ENCODE data around the gene PNPLA4.

PNPLA4 gene, protein sequence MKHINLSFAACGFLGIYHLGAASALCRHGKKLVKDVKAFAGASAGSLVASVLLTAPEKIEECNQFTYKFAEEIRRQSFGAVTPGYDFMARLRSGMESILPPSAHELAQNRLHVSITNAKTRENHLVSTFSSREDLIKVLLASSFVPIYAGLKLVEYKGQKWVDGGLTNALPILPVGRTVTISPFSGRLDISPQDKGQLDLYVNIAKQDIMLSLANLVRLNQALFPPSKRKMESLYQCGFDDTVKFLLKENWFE

DNA sequence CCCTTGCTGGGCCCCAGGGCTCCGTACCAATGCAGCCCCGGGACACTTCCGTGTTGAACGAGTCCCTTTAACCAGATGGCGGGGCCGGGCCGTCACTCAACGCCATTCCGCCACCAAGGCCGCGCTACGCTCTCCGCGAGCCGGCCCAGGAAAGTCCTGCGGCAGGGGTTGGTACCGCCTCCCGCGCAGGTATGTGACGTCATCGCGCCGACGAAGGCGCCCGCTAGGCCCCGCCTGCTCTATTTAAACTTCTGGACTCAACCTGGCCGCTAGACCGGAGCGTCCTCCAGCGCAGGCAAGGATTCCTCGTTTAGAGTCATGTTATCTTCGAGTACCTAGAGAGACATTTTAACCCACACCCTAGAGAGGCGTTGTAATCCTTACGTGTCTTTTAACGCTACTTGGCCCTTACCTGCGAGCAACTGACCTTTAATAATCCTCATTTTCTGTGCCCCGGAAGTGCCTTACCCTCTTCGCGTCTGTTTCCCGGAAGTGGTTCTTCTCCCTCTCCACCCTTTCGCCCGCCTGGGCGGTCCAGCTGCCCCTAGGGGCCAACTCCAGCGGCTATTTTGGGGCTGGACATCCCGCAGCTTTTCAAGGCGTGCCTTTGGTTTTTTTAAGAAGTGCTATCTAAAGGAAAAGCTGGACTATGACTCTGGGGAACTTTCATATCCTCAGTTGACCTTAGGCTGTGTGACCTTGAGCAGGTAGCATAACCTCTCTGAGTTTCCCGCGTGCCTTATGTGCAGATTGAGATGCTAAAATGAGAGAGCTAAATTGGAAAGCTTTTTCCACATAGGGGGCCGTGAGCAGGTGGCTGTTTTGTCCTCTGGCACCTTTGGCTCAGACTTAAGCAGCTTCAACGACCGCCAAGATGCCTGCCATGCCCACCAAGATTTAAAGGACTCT is at the start of gene PNPLA4:
Gene PNPLA4, minus strand, starts transcription at position 155 of the 909 bp plus-strand sequence. CDS start 1,294 bp downstream, outside the sequence.
- peak; percentile 96 for DNase-seq

DNA sequence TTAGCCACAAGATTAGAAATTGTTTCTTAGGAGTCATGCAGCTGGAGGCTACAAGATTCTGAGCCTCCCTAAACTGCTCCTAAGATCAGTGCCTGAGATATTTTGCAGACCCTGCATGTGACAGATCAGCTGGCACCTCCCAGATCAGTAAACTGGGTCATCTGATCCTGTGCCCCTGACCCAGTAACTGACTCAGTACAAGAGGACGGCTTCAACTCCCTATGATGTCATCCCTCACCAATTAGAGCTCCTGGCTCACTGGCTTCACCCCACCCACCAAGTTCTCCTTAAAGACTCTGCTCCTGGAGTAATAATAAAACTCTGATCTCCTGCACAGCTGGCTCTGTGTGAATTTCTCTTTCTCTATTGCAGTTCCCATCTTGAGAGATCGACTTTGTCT is 45.4 kb upstream of the PNPLA4 start:
- no peak for DNase-seq

- DNase-seq, result no peak
Observed at GRCh38 chrX:7970428-7970827, 43.2 kb upstream of the PNPLA4 start.

DNA sequence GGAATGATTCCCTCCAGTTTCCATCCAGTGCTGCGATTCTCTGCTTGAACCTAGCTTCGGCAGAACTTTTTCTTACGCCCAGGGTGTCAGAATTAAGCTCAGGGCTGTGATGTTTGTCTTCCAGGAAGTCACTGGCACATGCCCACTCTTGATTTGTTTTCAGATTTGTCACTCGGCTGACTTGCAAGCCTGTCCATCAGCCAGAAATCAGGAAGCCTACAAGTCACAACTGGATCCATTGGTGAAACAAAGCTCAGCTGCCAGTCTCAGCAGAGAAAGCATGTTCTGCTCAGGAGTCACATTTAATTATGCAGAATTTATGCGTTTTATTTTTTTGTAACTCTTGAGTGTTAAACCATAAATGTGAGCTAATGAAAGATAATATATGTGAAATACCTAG is 38.2 kb upstream of the PNPLA4 start:
- no peak for DNase-seq

- no peak for DNase-seq
Observed at GRCh38 chrX:7960246-7960645, 33.0 kb upstream of the PNPLA4 start.

DNA sequence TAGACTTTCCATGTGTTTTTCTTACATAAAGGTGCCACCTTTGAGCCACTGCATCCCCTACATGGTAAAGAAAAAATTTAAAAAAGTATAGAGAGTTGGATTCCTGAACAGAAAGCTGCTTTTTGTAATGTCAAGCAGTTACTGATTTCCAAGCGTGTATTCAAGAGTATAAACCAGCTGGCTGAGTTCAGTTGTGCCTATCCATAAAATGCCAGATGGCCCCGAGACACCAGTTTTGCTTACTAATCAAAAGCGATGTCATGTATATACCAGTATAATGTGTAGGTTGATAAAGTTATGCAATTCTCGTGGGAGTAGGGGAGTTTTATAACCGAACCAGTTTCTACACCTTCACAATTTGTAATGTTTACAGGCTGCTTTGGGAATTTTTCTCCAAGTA is 26.2 kb upstream of the PNPLA4 start:
- DNase-seq, result no peak

DNA sequence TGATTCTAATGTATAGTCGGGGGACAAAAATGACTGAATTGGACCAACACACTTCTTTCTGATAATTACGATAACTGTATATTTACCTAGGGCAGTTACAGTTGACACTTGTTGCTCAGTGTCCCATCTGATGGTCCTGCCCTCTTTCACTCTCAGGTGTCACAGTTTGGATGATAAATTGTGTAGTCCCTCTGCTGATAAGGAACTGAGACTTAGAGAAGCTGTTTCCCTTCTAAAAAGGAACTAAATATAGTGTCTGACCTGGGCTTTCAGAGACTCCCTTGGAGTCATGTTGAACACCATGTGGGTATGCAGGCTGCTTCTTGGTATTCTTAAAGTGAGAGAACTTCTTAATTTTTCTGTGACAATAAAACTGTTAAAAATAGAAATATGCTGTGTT is 23.7 kb upstream of the PNPLA4 start:
- no peak for DNase-seq

DNA sequence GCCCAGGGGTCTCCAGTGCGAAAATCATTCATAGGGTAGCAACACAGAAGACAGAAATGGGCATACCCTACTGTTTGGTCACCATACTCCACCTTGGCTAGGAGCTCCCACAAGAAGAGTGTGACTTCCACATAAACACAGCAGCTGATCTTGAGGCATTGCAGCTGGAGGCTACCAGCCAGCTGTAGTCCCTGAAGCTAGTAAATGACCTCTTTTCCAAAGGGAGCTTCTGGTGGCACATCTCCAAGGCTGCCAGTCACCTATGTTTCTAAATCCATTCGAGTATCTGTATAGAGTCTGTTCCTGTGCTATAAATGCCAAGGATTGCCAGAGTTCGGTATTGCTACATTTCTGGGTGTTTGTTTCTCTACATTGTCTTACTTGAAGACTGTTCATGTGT is 21.3 kb upstream of the PNPLA4 start:
- DNase-seq, result no peak

GRCh38 chrX:7946960-7947359 is 19.7 kb upstream of the PNPLA4 start:
- DNase-seq, result no peak

DNA sequence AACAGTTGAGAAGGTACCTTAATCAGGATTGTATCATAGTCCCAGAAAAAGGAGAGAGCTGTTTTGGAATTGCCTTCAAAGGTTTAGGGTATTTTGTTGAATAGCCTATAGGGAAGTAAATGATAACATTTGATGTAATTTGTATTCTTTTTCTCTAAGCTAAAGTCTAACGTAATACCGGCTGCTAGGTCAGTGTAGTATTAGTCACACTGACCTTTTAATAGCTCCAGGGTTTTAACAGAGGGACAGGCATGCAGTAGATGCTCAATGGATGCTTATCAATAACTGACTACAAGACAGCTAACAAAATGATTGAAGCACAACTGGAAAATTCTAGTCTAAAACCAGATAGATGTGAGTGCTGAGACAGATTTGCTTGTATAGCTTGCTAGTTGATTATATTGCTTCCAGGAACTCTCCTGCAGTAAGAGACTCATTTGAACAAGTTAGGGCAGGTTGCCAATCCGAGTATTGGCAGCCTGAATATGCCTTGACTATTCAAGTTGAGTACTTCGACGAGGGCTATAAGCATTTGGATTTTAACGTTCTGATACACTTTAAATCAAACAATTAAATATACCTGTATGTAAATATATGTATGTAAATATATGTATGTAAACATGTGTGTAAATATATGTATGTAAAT is 16.5 kb upstream of the PNPLA4 start:
- no peak for DNase-seq

DNA sequence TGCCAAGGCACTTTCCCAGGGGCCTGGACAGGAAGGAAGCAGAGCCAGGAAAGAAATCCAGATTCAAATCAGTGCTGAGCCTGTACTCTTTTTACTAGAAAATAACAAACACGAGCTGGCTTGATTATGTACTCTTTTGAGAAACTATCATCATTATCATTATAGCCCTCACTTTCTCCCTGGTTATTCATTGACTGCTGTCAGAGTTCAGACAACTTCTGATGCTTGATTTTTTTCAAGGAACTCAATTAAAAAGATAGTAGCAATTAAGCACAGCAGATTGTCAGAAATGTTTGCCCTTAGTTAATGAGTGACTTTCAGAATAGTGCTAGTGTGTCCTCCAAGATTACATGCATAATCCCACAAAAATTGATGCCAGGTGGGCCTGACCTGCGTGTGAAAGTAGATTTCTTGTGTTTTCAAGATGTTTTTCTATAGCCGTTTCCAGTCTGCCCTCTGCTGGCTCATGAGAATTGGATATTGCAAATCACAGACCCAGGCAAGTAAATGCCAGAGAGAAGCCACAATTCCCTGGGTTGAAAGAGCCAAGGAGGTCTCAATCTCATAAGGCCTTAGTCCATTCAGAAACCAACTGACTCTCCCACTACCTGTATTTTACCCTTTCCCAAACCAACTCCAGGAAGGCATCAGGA is 14.3 kb upstream of the PNPLA4 start:
- DNase-seq, result no peak

GRCh38 chrX:7934026-7934425 is 6.8 kb upstream of the PNPLA4 start:
- DNase-seq, result no peak

DNA sequence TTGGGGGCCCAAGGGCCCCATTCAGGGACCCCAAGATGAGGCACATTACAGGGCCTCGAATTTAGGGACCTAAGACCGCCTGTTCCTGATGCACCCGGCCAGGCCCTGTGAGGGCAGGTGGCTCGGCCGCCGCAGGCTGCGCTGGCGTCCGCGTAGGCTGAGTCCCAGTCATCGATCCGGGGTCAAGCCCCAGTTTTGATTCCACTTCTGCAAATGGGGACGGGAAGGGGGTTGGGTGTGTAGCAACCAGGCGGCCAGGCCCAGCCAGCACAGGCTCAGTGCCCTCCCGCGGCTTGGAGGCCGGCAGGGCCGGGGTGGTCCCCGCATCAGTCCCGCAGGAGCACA is 327 bp downstream of the PNPLA4 start:
- no peak for DNase-seq

DNA sequence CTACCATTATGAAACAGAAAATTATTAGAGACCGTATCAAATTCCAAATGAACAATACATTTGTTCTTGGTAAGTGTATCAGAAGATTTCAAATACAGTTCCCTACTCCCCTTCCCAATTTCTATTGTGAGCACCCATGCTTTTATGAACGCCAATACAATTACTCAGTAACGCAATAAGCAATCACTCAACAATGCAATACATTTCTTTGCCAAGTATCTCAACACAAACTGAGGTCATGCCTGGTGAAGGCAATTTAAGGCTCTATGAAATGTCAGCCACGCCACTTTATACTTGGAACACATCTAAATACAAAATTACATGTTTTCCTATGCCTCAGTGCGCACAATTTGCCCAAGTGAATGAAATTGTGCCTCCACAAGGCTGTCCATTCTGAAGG is 712 bp downstream of the PNPLA4 start:
- no peak for DNase-seq

GRCh38 chrX:7925867-7926472 is 1.2 kb downstream of the PNPLA4 start:
- DNase-seq, result peak; percentile 76

GRCh38 chrX:7921750-7922149 is 5.5 kb downstream of the PNPLA4 start:
- DNase-seq, result no peak

GRCh38 chrX:7908821-7909220 is 18.4 kb downstream of the PNPLA4 start:
- no peak for DNase-seq

GRCh38 chrX:7904562-7904961 is 22.7 kb downstream of the PNPLA4 start:
- no peak for DNase-seq

GRCh38 chrX:7891928-7892327 is 35.3 kb downstream of the PNPLA4 start:
- no peak for DNase-seq

DNA sequence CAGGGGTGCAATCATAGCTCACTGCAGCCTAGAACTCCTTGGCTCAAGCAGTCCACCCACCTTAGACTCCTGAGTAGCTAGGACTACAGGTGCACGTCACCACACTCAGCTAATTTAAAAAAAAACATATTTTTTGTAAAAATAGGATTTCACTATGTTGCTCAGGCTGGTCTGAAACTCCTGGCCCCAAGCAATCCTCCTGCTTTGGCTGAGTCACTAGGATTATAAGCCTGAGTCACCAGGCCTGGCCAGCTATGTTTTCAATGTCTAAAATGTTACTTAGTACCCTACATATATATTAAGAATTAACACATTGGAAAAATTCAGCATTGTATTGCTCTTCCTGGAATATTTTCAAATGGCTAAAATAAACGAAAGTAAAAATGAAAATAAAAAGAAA is 37.5 kb downstream of the PNPLA4 start:
- no peak for DNase-seq

DNA sequence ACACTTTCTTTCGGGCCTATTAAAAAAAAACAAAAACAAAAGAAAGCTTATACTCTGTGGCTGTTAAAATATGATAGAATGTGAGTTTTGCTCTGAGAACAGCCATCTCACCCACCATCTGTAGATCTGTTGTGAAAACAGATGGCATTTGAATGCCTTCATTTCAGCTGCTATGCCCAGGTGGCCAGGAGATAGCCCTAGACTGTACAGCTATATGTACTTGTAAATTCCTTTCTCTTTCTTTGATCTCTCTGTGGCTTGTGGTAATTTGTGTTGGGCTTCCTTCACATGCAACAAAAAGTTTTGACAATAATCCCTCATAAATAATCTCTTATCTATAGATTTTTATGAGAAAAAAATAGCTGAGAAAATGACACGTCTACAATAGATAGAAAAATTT is 38.1 kb downstream of the PNPLA4 start:
- DNase-seq, result no peak

GRCh38 chrX:7876957-7877356 is 50.3 kb downstream of the PNPLA4 start:
- DNase-seq, result no peak

GRCh38 chrX:7872042-7872441 is 55.2 kb downstream of the PNPLA4 start:
- DNase-seq, result no peak

All from activated CD8-positive, alpha-beta memory T cell treated with anti-CD3 and anti-CD28 coated beads for 24 hours (primary cell).